Dermis blood vessel endothelial cell (primary cell): Measurements from ENCODE around the gene CYP27B1. TPM values are rescaled to one million over a fixed set of nuclear protein-coding genes. Genes with fewer than 3 reads are reported as not detected.

Experiments used
- DNase-seq: peaks from one replicate; pipeline ENCODE4 v3.0.0; 2010
- total RNA-seq: library from RNA; depleted of rRNA; stranded (reverse); fragments of >200 nt; gene quantifications from 2 replicates; pipeline ENCODE4 v1.2.3, GENCODE V29; 2014

The CYP27B1 gene, protein sequence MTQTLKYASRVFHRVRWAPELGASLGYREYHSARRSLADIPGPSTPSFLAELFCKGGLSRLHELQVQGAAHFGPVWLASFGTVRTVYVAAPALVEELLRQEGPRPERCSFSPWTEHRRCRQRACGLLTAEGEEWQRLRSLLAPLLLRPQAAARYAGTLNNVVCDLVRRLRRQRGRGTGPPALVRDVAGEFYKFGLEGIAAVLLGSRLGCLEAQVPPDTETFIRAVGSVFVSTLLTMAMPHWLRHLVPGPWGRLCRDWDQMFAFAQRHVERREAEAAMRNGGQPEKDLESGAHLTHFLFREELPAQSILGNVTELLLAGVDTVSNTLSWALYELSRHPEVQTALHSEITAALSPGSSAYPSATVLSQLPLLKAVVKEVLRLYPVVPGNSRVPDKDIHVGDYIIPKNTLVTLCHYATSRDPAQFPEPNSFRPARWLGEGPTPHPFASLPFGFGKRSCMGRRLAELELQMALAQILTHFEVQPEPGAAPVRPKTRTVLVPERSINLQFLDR
- total RNA-seq = 0.17 and 0.47 TPM in 2 replicates

DNA sequence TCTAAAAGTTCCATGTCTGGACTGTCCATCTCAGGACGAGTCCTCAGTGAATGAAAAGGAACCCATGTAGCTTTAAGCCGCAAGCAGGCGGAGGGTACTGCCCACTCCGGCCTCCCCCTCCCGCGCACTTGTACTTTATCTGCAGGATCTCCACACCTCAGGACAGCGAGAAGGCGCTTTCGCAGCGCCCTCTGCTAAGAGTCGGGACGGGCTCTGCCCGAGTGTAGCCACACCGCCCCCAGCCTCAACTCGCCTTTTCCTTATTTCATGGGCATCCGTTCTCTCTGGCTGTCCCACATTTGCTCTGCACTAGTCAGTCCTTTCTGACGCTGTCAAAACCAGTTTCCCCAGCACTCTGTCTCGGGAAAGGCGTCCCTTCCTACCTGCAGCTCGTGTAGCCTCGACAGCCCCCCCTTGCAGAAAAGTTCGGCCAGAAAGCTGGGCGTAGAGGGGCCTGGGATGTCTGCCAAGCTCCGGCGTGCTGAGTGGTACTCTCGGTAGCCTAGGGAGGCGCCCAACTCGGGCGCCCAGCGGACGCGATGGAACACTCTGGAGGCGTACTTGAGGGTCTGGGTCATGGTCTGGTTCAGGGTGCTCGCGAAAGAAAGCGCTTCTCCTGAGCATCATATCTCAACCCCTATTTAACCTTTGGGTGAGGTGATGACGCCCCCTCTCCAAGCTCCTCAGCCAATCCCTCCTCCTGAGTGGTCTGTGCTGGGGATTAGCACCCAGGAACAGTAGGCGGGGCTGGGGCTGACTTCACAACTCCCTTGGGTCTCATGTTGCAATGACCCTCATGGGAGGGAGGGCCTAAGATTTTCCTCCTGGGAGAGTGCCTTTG, at the start of gene CYP27B1:
Gene CYP27B1 (minus strand): TSS at position 615 of the 841 bp plus-strand sequence. CDS start 37 bp downstream, at position 578.
- no peak for DNase-seq

DNA sequence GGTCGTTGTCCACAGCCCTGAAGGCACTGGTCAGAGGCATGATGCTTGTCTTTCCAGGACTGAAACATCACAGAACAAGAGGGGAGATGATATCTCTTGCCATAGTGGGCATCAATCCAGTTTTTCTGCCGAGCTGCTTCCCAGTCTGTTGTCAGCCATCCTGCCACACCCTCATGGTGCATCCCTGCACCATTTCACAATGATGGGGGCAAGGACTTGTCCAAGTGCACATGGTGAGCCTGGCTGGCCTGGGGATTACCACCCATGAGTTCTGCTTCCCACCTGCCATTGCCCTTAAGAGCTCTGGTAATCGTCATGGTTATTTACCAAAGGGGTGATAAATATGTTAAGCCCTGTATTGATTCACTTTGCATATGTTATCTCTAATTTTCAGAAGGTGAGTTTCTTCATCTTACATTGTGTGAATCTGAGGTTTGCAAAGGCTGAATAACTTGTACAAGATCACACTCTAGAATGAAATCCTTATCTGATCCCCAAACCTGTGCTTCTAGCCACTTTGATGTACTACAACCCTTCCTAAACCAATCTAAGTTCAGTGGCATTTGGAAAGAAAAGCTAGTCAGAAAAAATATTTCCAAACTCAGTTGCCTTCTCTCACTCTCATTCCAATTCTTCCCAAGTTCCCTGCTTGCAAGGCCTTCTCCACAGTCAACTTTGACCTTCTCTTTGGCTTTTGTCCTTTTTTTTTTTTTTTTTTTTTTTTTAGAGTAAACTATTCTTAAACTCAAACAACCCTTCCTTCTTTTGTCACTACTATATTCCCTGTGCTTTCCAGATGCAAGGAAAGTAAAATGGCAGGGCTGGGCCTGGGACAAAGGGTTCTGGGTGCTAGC, 49.4 kb upstream of the CYP27B1 start:
- no peak for DNase-seq

DNA sequence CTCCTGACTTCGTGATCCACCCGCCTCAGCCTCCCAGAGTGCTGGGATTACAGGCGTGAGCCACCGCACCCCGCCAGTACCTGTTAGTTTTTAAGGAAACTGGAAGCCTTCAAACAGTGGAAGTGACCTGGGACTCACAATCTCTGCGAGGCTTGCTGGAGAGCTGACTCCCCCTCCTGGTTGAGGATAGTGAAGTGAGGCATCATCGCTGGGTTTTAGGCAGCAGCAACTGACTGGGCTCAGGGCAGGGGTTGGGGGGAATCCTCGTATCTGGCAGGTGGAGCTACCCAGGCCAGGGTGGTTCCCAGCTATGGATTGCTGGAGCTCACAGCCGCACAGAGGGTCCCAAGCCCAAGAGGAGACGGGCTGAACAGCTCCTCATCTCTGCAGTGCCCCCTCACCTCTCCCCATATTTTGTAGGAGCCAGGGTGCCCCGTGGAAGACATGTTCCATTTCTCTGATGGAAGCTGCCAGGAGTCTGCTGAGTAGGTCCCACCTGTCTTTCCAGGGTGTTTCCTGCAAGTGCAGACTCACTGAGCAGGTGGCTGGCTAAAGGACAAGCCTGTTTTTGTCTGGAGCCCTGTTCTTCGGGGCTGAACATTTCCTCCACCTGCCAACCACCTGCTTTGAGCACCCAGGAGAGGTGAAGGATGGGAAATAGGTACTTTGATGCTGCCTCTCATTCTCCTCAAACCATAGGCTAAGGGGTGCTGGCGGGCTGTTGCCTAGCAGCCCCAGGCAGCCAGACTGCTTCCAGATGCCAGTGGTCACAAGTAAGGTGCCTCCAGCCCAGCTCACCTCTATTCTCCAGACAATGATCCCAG, 48.5 kb upstream of the CYP27B1 start:
- DNase-seq = no peak

DNA sequence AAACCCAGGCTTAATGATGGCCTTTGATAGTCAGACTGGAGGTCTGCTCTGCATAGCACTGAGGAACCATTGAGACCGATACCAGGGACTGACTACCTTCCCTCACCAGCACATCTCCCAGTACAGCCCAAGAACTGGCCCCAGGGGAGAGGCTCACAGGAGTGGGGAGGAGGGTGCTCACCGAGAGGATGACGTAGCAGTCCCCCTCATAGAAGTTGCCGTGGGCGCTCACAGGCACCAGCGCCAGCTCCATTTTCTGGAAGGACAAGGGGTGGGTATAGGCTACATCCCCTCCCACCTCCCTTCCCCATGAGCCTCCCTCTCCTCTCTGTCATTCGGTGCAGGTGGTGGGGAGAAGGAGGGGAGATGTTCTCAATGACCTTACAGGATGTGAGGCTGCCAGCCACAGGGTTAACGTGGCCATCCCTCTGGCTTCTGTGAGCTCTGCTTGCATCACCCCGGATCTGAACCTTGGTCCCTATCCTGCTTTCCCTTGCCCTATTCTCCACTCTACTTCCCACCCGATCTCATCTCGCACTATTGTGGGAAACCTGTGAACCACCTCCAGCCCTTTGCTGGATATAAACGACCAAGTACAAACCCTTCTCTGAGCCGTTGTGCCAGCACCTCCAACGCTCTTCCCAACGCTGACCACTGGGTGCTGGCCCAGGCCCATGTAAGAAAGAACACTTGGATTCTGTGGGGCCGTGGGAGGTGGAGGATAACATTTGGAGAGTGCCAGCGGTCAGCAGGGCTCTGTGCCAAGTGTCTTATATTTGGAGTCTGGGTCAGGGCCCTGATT, 47.3 kb upstream of the CYP27B1 start:
- no peak for DNase-seq

DNA sequence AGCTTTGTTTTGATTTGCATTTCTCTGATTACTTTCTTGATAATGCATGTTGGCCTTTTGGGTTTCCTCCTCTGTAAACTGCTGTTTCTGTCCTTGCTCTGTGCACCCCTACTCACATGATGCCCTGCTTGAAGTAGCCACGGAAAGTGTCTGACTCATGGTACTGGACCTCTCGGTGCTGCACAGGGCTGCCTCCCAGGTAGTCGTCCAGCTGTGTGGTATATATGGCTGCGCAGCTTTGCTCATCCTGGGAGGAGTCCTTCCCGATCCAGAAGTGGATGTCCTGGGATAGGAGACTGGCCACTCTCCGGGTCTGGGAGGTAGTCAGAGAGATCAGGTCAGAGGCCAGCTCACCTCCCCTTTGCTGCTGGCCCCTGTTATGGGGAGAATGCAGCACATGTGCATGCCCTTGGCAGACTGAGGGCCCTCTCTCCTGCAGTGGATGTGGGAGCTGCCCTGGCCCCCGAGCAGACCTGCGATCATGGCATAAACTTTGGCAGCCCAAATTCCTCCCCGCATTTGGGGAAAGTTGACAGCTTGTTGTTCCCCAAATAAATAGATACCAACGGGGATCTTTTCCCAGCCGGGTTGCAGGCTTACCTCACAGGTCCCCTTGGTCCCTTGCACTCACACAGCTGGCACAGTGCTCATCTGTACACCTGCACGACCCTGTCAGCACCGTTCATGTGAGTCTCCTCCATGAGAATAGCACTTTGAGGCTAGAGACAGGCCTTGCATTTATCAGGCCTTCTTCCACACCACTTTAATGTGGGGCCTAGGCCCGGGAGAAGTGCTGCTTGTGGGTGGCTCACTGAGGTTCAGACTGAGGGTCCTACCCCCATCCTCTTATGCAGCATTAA, 46.5 kb upstream of the CYP27B1 start:
- no peak for DNase-seq

DNA sequence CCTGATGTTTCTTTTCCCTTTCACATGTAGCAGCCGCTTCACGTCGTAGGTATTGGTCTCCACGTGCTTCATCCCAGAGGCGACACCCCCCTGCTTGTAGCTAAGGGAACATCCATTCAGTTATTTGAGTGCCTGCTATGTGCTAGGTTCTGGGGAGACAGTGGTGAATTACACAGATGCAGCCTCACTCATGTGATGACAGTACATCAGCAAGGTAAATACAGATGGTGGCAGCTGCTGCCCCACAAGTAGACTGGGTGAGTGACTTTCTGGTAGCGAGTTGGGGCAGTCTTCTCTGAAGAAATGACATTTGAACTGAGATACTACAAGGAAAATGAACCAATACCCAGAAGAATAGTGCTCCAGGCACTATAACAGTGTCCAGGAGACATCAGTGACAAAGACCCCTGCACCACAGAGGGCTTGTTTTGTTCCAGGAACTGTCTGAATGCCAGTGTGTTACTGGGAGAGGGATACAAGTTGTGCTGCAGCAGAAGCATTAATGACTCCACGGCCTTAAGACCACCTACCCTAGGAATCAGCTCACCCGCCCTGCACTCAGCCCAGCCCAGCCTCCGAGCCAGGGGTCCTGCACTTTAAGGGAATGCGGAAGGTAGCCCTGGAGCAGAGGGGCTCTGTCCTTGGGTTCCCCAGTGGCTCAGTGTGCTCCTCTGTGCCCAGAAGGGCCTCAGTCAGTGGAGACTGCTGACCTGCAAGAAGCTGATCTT, 44.3 kb upstream of the CYP27B1 start:
- DNase-seq = no peak

DNA sequence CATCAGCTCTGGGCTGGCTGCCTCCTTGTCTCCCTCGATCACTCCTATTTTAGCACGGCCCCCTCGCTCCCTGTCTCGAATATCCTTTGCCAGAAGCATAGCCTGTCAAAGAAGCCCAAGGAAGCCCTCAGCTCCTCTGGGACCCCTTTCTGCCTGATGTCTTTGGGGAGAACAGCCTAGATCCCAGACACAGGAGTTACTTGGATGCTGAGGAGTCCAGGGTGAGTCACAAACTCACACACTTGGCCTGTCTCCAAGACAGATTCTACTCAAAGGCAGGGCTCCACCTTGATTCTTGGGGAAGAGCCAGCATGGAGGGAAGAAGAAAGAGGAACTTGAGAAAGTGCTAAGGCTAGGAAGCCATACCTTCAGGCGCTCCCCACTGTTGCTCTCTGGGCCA, 43.6 kb upstream of the CYP27B1 start:
- peak; percentile 36 for DNase-seq

DNA sequence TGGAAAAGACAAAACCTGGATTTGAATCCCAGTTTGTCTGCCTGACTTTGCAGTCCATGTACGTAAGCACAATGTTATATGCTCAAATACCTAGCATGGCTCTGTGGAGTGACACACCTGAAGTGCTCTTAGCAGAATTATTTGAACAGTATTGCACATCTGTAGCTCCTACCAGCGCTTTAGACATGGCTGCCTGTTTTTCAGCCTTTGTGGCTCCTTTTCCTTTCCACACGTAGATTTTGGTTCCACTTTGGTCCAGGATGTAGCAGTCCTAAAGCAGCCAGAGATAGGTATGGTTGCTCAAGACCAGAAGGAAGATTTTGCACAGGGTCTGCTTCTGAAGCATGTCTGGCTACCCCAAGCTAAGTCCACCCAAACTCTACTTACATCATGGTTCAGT, 42.5 kb upstream of the CYP27B1 start:
- no peak for DNase-seq

DNA sequence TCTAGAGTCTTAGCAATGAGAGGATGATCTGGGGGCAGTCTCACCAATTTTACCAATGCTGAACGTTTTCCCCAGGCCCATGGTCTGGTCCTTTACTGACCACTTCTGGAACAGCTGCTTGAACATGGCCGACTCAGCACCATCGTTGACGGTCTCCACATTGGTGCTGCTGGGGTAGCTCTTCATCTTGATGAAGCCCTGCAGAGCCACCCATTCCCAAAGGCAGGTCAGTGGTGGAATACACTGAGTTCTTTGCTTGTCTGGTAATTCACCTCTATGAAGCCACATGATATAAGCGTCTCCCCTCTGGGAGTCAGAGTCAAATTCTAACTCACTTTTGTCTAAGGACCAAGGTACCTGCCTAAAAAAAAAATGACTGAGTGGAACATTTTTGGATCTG, 41.5 kb upstream of the CYP27B1 start:
- no peak for DNase-seq

DNA sequence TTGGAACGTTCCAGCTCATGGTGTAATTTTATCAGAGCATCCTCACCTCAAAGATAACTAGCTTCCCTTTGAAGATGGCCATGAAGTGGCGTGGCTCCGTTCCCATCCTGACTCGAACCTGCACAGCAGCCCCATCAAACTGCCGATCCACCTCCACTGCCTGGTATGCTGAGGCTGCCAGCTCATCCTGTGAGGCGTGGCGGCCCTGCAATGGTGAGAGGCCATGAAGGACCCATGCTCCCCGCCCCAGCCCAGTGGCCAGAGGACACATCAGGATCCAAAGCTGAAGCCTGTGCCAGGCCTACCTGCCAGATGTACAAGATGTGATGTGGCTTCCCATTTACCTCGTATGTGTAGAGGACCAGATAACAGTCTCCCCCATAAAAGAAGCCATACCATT, 40.4 kb upstream of the CYP27B1 start:
- no peak for DNase-seq

DNA sequence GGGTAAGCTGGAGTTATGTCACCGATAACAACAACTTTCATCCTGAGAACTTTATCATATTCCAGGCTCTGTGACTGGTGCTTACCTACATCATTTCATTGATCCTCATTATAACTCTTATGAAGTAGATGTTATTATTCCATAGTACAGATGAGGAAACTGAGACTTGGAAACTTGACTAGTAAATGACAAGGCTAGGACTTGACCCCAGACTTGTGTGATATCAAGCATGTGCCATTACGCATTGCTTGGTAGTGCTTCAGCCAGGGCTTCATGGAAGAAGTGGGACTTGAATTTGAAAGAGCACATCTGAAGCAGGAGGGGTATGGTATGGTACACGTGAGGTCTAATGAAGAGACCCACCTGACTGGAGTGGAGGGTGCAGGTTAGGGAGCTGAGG, 39.8 kb upstream of the CYP27B1 start:
- no peak for DNase-seq

DNA sequence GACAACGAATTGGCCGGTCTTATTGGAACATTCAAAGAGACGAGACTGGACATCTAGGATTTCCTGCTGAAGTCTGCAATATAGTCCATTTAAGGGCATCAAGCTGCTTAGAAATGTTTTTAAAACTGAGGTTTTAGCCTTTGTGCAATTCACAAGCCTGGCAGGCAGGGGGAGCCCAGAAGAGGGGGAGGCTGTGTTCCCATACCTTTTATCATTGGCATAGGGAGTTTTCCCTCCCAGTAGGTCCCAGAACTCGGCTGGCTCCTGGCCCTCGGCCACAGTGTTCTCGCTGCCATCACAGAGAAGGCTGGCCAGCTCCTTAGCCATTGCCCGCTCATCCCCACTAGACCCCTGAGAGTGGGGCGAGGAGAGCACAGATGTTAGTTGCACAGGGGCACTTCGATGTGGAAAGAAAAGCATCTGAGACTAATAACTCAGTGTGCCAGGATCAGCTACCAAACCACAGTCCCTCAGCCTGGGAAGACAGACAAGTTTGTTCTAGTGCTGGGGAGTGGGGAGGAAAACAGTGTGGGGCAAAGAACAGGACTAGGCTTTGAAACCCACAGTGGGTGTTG, 36.5 kb upstream of the CYP27B1 start:
- peak; percentile 72 for DNase-seq

DNA sequence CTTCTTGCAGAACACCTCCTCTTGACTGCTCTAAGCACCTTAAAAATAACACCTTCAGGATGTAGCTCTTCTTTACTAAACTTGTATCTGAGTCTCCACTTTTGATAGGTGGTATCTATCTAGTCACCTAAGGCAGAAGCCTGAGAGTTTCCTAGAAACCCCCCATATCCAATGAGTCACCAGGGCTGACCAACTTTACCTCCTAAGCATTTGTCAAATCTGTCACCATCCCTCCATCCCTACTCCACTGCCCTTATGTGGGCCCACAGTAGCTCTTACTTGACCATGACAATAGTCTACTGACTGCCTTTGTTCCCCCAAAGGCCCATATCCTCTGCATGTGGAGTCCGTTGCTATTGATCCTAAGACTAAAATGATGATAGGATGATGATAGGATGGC, 35.7 kb upstream of the CYP27B1 start:
- no peak for DNase-seq

DNA sequence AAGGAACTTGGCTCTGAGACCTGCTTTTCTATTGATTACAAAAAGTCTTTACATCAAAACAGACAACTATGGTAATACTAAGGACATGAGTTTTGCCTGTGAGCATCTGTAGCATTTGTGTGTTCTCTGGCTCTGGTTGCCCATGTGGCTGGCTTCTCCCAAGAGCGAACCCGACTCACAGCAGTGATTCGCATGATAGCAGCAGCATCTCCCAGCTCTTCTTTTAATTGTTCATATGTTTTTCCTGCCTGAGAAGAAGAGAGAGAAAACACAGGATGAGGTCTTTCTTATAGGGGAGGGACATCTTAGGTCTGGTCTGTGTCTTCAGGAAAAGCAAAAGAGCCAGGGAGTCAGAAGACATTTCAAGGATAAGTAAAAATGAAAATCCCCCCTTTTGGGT, 34.1 kb upstream of the CYP27B1 start:
- no peak for DNase-seq

DNA sequence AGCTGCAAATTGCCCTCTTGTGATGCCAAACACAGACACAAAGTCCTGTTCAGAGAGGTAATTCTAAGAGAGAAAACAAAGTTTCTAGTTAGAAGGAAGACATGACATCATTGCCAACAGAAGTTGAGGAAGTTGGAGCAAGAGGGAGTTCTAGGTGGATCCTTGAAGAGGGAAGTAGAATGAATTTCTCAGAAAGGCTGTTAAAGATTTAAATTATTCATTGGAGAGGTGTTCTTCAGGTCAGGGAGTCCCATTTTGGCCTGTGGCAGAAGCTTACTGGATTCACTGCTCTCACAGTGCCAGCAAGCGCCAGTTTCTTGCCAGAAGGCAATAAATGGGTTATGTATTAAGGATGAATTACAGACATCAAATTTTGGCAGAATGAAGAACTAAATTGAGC, 31.1 kb upstream of the CYP27B1 start:
- no peak for DNase-seq

DNA sequence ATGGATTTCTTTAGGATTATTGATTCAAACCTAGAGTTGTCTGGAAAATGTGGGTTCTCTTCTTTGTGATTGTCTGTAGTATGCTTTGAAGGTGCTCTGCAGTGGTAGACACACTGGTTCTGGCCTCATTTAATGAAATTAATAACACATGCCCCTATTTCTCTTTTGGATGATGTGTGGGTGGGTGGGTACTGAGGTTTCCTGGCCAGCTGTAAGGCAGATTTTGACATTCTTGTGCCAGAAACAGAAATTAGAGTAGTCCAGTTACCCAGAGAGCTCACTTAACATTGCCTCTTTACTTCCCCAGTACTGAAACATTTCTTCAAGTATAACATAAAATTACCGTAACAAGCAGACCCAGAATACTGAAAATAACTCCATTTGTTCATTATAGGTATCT, 30.1 kb upstream of the CYP27B1 start:
- DNase-seq = no peak

DNA sequence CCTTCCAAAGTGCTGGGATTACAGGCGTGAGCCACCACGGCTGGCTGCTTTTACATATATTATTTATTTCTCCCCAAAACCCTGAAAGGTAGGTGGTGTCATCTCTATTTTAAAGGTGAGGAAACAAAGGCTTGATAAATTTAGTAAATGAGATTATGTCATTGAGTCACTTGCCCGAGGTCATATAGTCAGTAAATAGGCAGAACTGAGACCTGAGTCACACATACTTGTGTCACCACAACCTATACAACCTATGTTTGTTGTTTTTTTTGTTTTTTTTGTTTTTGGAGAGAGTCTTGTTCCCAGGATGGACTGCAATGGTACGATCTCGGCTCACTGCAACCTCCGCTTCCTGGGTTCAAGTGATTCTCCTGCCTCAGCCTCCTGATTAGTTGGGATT, 28.5 kb upstream of the CYP27B1 start:
- DNase-seq = no peak

DNA sequence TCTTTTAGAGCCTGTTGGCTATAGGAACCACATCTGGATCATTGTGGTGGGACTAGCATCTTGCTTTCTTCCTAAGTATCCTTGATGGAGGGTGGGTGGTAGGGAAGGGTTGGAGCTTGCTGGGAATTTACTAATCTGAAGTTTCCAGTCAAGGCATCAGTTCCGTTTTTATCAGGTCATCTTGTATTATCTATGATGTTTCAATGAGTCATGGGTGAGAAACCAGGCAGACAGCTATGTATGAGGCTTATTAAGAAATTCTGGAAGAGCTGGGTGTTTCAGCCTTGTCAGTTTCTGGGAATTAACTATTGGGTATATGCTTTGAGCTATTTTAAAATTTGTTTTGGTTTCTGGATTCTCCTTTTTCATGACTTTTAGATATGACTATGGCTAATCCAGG, 27.0 kb upstream of the CYP27B1 start:
- peak; percentile 19 for DNase-seq

DNA sequence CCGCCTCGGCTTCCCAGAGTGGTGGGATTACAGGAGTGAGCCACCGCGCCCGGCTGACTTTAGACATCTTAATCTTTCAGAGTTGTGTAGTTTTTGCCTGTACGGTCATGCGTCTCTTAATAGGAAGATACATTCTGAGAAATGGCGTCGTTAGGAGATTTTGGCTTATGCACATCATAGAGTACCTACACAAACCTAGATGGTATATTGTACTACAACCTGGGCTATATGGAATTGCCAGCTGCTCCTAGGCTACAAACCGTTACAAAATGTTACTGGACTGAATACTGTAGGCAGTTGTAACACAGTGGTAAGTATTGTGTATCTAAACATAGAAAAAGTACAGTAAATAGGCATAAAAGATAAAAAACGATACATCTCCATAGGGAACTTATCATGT, 17.0 kb upstream of the CYP27B1 start:
- DNase-seq = no peak
